Left cardiac atrium (tissue), 4 donors: ENCODE measurements around the gene ZBTB46. TPM values are rescaled to one million over a fixed set of nuclear protein-coding genes. Genes with fewer than 3 reads are reported as not detected.
"Not testable (repeated sequence)": the region's sequence is repeated elsewhere in the genome, so short reads cannot be mapped to it uniquely, and the experiment has no call there.

Experiments used
- ATAC-seq, 2 donors: fragments of 200-7000 bp; cut with Tn5 transposase; one replicate each; pipeline ENCODE4 v1.9.1; 2020; ENCODE audit warnings: mild to moderate bottlenecking in 2 of 2, moderate library complexity in 2 of 2
- DNase-seq: peaks from one replicate; pipeline ENCODE4 v3.0.0-alpha.2; 2020
- intact Hi-C, 2 donors: fragments of 100-400 bp; cut with DNase I; formaldehyde crosslinking; loops; one replicate each; pipeline versions ENCODE4 v1.14.1 to v1.15.1; 2022 to 2023
- total RNA-seq, 2 donors: library from RNA; stranded (reverse); fragmentation: NEBNext Ultra II Directional; extraction: Animal tissue kit (Norgen Biotek cat#: 25700); gene quantifications; one replicate each; pipeline ENCODE4 v1.2.1, GENCODE V29; 2021
- donor health status: DM: no; HTN: yes; CAD: no.
- donor health status: DM: no; HTN: yes; CAD: no; lungs with severe emphysema.
- donor health status: DM: yes; HTN: yes; CAD: no.
- donor health status: Dilated cardiomyopathy.

Gene ZBTB46
- total RNA-seq, 2 donors from 2014 or later = 12.7 to 17.0 TPM

DNA sequence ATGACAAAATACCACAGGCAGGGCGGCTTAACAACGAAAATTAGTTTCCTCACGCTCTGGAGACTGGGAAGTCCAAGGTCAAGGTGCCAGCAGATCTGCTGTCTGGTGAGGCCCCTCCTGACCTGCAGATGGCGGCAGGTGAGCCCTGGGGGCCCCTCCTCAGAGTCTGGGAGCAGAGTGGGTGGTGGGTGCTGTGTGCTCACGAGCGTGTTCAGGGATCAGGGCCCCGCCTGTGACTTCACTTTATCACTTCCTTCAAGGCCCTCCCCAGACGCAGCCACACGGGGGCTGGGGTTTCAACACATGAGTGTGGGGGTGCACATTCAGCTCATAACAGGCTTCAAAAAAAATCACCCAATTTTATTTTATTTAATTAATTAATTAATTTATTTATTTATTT lies 52.2 kb downstream of the ZBTB46 start:
- ATAC-seq (no peak), DNase-seq (no peak)
- intact Hi-C loops = loop anchor here (5.0 kb wide), 2 partner anchors 83 to 193 kb away; partner anchors contain the start of gene ABHD16B (in 1 of the 2)

DNA sequence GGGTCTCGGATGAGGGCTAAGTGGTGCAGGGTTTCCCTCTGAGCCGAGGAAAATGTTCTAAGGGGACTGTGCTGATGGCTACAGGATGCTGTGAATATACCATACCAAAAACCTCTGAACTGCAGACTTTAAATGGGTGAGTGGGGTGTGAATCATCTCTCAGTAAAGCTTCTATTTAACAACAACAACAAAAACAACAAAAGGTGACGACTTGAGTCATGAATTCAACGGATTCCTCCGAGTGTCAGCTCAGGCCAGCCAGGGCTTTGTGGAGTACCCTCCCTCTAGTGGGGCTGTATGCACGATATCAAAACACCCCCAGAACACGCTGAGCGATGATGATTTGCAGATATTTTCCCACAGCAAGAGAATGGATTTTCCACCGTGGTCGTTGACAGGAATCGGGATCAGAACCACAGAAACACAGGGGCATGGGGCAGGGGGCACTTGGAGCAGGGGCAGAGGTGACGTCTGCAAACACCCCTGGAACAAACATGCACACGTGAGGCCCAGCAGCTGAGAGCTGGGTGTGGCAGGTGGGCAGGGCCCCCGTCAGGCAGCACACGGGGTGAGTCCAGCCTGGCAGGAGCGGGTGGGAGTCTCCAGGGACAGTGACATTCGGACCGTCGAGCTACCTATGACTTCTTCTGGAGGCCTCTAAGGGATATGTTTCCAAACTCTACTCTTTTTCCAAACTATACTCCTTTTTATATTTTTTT lies 52.9 kb downstream of the ZBTB46 start:
- intact Hi-C loops = loop anchor here (5.0 kb wide), 2 partner anchors 84 to 194 kb away; partner anchors contain the start of gene ABHD16B (in 1 of the 2)
- ATAC-seq (no peak), DNase-seq (no peak)

DNA sequence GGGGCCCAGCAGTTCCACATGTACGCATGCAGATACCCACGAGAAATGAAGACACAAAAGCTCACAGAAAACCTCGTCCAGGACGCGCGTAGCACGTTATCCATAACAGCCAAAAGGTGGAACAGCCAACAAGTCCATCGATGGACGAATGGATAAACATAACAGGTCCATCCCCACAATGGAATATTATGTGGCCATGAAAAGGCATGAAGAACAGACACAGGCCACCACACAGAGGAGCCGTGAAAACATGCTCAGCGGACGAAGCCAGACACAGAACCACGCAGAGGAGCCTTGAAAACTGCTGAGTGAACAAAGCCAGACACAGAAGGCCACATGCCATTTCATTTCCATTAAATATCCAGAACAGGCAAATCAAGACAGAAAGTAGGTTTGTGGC lies 53.5 kb downstream of the ZBTB46 start:
- intact Hi-C loops = loop anchor here (5.0 kb wide), 2 partner anchors 85 to 195 kb away; partner anchors contain the start of gene ABHD16B (in 1 of the 2)
- DNase-seq = no peak
- ATAC-seq = no peak

DNA sequence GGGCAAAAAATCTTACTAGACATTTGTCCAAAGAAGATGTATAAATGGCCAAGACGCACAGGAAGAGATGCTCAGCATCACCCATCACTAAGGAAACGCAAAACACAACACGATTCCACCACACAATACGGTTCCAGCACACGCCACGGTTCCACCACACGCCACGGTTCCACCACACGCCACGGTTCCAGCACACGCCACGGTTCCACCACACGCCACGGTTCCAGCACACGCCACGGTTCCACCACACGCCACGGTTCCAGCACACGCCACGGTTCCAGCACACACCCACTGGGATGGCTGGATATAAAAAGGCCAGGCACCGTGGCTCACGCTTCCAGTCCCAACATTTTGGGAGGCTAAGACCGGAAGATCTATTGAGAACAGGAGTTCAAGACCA lies 54.2 kb downstream of the ZBTB46 start:
- intact Hi-C loops = loop anchor here (5.0 kb wide), 2 partner anchors 85 to 195 kb away; partner anchors contain the start of gene ABHD16B (in 1 of the 2)
- ATAC-seq, DNase-seq: not testable (repeated sequence)

DNA sequence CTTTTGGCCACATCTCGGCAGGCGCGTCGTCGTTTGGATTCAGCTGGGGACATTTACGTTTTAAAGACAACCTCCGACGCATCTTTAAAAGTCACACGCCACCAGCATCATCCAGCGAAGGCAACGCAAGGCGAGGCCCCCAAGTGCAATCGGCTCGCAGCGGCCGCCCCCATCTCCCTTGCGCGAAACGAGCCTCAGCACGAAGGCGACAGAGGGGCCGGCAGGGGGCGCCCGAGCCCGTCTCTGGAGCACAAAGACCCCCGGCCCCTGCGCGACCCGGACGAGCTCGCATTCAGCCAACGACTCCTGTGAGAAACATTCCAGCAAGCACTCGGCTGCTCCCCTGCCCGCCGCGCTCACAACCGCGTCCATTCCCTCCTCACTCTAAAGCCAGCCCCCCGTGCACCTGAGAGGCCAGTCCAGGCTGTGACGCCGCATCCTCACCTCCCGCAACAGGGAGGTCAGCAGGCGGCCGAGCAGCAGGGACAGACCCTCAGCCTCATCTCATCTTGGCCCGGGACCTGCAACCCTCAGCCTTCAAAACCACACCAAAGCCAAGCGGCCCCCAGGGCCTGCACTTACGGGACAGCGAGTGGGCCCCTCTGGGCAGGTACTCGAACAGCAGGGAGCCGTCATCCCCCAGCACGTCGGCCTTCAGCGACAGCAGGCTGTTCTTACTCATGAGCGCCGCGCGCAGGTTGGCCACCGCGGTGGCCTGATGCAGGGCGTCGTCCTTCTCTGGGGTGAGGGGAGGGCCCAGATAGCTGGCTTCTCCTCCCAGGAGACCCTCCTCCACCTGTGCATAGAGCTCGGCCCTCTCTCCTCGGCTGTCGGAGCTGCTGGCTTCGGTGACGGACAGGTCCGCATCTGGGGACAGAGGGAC lies 55.7 kb downstream of the ZBTB46 start:
- DNase-seq = peak; percentile 67
- ATAC-seq = peak; percentile 65 to 79
- intact Hi-C loops = loop anchor here (5.0 kb wide), 2 partner anchors 87 to 197 kb away; partner anchors contain the start of gene ABHD16B (in 1 of the 2)

DNA sequence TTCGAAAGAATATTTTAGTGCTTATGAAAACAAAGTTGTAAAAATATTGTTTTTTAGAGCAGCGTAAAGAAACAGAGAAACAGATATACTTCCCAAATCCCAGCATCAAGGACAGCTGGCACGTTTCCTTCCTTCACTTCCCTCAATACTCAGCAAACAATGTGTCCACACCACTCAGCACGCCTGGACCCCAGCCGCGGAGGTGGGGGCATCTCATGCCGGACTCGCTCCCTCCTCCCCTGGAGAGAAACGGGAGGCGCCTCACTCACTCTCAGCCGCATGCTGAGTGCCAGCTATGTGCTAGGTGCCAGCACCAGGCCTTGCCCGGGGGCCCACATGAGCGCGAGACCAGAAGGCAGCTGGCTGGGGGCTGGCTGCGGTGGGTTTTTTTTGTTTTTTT lies 56.8 kb downstream of the ZBTB46 start:
- intact Hi-C loops = no loop called here
- DNase-seq = no peak
- peak in 1 of 2 donors; percentile 31 for ATAC-seq

DNA sequence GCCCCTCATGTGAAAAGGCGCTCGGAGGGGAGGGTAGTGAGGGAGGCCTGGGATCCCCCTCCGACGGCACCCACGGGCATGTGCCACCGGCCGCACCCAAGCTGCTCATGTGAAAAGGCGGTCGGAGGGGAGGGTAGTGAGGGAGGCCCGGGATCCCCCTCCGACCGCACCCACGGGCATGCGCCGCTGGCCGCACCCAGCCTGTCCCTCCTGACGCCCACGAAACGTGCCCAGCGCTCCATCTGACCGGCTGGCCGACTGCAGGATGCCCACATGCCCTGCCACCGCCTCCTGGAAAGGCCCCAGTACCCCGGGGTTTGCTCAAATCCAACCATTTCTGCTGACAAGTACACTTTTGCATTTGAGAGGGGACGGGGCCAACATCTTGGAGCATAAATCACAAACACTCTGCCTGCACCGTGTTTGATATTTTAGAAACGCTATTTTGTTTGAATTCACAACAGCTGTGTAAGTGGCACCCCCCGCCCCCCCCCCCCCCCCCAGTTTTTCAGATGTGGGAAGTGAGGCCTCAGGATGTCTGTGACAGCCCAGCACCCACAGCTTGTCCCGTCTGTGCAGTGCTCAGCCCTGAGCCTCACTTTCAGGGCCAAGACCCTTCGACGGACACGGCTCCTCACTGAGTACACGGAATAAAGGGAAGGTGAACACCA lies 57.4 kb downstream of the ZBTB46 start:
- ATAC-seq (no peak), DNase-seq (no peak)
- intact Hi-C loops = no loop called here

DNA sequence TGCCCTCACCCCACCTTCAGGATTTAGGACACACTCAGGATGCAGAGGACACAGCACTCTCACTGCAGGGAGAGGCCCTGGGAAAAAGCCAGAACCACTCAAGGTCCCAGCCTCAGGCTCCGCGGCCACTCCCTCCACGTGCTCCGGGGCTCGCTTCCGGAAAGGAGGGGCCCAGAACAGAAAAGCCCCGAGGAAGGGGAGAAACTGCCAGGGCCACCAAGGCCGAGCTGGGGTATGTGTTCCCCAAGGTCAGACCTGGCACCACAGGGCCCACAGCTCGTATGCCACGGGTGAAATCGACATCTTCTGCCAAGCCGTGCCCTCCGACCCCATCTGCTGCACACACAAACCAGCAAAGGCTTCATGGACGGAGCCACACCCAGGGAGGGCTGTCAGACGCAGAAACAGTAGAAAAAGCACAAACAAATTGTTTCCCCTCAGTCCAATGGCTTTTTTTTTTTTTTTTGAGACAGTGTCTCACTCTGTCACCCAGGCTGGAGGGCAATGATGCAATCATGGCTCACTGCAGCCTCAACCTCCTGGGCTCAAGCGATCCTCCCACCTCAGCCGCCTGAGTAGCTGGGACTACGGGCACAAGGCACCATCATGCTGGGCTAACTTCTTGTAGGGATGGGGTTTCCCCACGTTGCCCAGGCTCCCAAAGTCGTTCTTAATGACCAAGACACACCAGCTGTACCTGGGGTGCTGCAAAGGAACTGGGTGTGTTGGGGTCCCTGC lies 58.1 kb downstream of the ZBTB46 start:
- intact Hi-C loops = no loop called here
- DNase-seq (peak; percentile 51), ATAC-seq (peak in 1 of 2 donors; percentile 13)

DNA sequence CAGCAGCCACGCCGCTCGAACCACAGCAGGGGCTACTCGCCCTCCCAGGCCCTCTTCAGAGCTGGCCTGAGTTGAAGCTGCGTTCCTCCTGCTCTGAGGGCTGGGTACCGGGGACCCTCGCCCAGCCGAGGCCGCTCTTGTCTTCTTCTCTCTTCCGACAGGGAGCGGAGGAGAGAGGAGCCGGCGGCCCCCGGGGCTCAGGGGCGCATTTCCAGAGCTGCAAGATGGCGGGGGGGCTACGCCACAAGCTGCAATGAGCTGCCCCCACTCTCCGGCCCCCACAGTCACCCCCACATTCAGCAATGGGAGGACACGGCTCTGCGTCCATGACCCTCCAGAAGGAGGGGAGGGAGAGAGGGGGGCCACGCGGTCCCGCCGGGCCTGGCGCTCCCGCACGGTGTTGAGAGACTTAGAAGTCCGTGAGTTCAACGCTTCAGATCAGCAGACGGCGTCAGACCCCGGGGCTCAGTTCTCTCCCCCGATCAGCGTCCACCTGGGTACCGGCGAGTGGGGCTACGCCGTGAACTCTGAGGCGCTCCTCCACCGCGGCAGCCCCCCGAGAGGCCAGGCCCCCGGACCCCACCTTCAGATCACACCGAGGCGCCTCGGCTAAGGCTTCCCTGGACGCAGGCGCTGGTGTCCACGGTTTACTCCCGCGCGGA lies 59.9 kb downstream of the ZBTB46 start:
- ATAC-seq (no peak), DNase-seq (no peak)
- intact Hi-C loops = no loop called here

DNA sequence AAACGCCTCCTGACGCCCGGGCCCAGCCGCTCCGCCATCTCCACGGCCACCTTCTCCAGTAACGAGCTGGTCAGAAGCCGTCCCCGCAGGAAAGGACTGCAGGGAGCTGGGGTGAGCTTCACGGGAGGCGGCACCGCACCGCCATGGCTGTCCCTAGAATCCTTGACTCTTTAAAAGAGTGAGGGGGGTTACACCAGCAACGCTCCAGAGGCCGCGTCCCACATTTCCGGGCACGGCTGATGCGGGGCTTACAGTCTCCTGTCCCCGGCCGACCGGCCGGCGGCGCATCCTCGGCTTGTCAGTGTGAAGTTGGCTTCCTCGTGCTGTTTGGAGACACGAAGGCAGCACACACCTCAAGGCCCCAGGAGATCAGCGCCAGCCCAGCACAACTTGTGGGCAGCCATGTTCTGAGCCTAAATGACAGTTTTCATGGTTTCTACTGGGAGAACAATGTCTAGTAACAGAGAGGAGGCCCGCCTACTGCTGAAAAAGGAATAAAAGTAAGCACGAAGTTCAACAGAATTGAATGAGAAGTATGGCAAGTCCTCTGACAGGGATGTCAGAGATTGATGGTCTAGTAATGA lies 61.1 kb downstream of the ZBTB46 start:
- intact Hi-C loops = no loop called here

DNA sequence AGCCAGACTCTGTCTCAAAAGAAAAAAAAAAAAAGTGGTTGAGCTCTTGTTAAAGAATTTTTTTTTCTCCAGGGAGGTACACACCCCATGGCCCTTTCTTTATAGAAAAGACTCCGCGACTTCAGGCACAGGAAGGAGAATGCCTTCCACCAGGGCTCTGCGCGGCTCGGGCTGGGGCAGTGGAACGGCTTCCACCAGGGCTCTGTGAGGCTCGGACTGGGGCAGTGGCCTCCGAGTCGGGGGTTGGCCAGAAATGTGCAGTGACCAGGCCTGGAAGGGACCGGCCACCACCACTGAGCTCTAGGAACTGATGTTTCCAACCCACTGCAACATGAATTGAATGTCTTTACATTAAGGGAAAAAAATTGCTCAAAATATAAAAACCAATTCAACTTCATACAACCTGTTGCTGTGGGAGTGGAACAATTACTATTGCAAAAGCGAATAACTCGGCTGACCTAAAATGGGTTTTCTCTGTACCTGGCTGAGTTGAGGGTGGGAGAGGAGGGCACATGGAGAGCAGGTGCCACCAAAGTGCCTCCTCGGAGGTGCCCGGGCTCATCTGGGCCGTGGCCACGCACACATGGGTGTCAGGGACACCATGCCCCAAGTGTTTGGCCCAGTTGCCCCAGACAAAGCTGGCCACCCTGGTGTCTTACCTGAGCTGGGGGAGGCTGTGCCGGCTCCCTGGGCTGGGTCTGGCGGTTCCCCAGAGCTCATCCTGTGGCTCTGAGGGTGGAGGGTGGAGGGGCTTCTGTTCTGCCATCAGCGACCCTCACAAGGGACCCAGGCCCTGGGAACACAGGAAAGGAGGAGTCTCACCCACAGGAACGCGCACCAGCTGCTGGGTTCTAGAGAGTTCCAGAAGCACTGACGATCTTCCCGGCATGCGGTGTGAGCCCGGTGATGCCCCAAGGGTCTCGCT lies 62.2 kb downstream of the ZBTB46 start:
- DNase-seq (no peak), ATAC-seq (no peak)
- intact Hi-C loops = no loop called here

More for the DNA sequence above, 61.1 kb downstream of the ZBTB46 start:
- DNase-seq (no peak), ATAC-seq (no peak)

DNA sequence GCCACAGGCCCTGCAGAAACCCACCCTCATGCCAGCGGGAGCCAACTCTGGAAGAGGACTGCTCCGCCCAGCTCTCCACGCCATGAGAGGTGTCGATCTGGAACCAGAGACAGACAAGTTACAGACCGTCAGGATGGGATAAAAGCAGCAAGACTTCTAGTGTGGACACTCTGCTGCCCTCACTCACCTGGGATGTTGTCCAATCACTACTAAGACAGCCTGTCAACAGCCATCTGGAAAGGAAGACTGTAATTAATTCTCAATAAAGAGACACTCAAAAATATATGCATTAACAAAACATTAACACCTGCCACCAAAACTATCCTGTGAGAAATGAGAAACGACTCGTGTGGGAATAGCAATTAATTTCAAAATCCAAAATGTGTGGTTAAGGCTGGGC lies 63.2 kb downstream of the ZBTB46 start:
- DNase-seq (no peak), ATAC-seq (no peak)
- intact Hi-C loops = no loop called here

DNA sequence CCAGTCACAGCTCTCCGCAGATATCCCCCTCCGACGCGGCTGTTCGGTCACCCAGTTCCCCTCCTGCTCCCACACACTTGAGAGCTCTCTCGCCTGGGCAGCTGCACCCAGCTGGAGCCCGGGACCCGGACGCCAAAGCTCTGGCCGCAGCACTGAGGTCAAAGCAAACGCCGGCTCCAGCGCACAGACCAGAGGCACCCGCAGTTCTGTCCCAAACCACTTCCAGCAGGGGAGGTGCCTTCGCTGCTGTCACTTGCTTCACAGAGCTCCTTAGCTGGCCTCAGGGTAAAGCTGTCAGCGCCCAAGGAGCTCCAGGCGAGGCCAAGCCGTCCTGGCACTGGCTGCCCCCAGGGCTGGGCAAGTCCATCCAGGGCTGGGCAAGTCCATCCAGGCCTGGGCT lies 63.6 kb downstream of the ZBTB46 start:
- DNase-seq = no peak
- peak; percentile 33 to 70 for ATAC-seq
- intact Hi-C loops = no loop called here

DNA sequence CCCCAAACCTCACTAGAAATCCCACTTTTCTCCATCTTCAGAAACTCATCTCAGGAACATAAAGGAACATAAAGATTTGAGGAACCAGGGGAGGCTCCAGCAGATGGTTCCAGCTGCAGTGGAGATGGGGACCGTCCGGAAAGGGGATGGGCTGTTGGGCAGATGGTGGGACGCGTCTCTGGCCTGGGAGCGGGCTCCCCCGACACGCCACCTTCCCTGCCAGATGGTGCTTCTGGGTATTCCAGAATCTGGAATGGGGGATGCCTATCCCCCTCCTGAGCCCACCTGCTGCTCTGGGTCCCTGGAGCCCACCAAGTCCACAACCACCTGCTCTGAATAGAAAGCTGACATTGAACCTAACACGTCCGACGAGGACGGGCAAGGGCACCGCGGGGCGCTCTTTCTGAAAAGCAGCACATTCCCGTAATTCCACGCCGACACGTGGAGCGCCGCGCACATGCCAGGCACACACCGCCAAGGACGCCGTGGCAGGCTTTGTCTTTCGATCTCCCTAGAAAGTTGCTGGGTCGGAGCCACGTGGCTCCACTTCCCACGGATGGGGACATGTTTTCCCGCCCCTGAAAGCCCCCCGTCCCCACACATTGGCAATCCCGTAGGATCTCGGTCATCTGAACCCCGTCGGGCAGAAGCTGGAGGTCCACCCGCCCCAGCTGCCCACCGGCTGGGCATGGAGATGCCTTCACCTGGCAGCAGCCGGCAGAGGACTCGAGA lies 64.2 kb downstream of the ZBTB46 start:
- intact Hi-C loops = no loop called here
- ATAC-seq = no peak
- DNase-seq = no peak

DNA sequence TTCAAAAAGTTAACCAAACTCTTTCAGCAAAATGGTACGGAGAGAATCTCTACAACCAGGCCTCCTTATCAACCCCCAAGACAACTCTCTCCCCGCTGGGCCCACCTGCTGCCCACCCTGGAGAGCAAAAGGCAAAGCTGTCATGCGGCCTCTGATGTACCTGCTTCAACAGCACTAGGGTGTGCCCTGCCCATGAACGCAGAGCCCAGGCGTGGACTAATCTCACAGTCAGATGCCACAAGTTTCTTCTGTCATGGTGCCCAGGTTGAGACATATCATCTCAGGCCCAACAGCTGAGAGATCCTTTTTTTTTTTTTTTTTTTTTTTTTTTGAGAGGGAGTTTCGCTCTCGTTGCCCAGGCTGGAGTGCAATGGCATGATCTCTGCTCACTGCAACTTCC lies 65.2 kb downstream of the ZBTB46 start:
- DNase-seq = no peak
- no peak for ATAC-seq
- intact Hi-C loops = no loop called here
